ENCODE data around the gene MAP3K2. TPM values are rescaled to one million over a fixed set of nuclear protein-coding genes. Genes with fewer than 3 reads are reported as not detected.
A peak's percentile ranks its signal among the peaks of the same experiment; 100 is the strongest.

Gene MAP3K2
- total RNA-seq, 4 donors from 2014 or later: 33.8 to 46.4 (median 39.4) TPM

GRCh38 chr2:127397568-127398238 lies 9.9 kb upstream of the MAP3K2 start:
- no peaks in the 10 kb centered on the region for H3K36me3 ChIP-seq
- TF ChIP-seq POLR2A (IDR thresholded peaks at IDR 0.05) (no peak), CTCF (IDR thresholded peaks at IDR 0.05 in 4 of 5, conservative IDR thresholded peaks at IDR 0.05 in 1 of 5) (no peak)
- H3K4me1 ChIP-seq: peaks cover 13 to 14% of the 10 kb centered on the region in 2 donors
- peak overlapping the region; percentile 68 to 84 (median 82) for H3K27ac ChIP-seq
- H3K4me3 ChIP-seq: no peak overlapping the region
- in situ Hi-C loops (cut with MboI; ENCODE audit: low sequenced_read_pairs in 4 of 4) (loop anchor here in 1 of 4 donors (25.0 kb wide), 1 partner anchor 310 kb away; no protein-coding TSS in a partner anchor), intact Hi-C loops (cut with DNase I; ENCODE audit: low total_unique reads) (no loop called here)
- H3K9me3 ChIP-seq: no peaks in the 10 kb centered on the region
- ATAC-seq (peak; percentile 58 to 66), DNase-seq (peak in 1 of 2 donors; percentile 65)
- H3K27me3 ChIP-seq: no peaks in the 10 kb centered on the region

- DNase-seq: no peak
- in situ Hi-C loops (cut with MboI; ENCODE audit: low sequenced_read_pairs in 4 of 4) (loop anchor here in 1 of 4 donors (25.0 kb wide), 1 partner anchor 307 kb away; no protein-coding TSS in a partner anchor), intact Hi-C loops (cut with DNase I; ENCODE audit: low total_unique reads) (no loop called here)
- TF ChIP-seq POLR2A (IDR thresholded peaks at IDR 0.05): no peak
- no peak for TF ChIP-seq CTCF (IDR thresholded peaks at IDR 0.05 in 4 of 5, conservative IDR thresholded peaks at IDR 0.05 in 1 of 5)
- ATAC-seq: no peak
- no peak overlapping the region for H3K27ac ChIP-seq
- H3K27me3 ChIP-seq: no peaks in the 10 kb centered on the region
- H3K4me1 ChIP-seq: peaks cover 13 to 14% of the 10 kb centered on the region in 2 donors
- no peaks in the 10 kb centered on the region for H3K9me3 ChIP-seq
- H3K36me3 ChIP-seq: no peaks in the 10 kb centered on the region
- H3K4me3 ChIP-seq: no peak overlapping the region
Observed at GRCh38 chr2:127394492-127394891, 6.7 kb upstream of the MAP3K2 start.

- no peak for DNase-seq
- intact Hi-C loops (cut with DNase I; ENCODE audit: low total_unique reads): no loop called here
- peak overlapping the region in 1 of 4 donors; percentile 0 for H3K27ac ChIP-seq
Observed at GRCh38 chr2:127392828-127393578, 5.2 kb upstream of the MAP3K2 start.

More at GRCh38 chr2:127392828-127393578, 5.2 kb upstream of the MAP3K2 start:
- Histone ChIP-seq H3K4me3 (no peak overlapping the region), H3K4me1 (peaks cover 14 to 17% of the 10 kb centered on the region in 2 donors), H3K27me3 (no peaks in the 10 kb centered on the region), H3K36me3 (no peaks in the 10 kb centered on the region), H3K9me3 (no peaks in the 10 kb centered on the region)
- TF ChIP-seq POLR2A (IDR thresholded peaks at IDR 0.05) (no peak), CTCF (IDR thresholded peaks at IDR 0.05 in 4 of 5, conservative IDR thresholded peaks at IDR 0.05 in 1 of 5) (no peak)
- ATAC-seq: no peak
- in situ Hi-C loops (cut with MboI; ENCODE audit: low sequenced_read_pairs in 4 of 4): loop anchor here in 1 of 4 donors (25.0 kb wide), 1 partner anchor 306 kb away; no protein-coding TSS in a partner anchor

All from gastrocnemius medialis (tissue), 4 donors.